CD4-positive, alpha-beta T cell treated with Interferon gamma for 1 hour (primary cell): ENCODE measurements around the gene SLC44A1.

Experiments used
- DNase-seq: peaks from one replicate; pipeline ENCODE4 v3.0.0-alpha.2; 2020

The SLC44A1 gene

DNA sequence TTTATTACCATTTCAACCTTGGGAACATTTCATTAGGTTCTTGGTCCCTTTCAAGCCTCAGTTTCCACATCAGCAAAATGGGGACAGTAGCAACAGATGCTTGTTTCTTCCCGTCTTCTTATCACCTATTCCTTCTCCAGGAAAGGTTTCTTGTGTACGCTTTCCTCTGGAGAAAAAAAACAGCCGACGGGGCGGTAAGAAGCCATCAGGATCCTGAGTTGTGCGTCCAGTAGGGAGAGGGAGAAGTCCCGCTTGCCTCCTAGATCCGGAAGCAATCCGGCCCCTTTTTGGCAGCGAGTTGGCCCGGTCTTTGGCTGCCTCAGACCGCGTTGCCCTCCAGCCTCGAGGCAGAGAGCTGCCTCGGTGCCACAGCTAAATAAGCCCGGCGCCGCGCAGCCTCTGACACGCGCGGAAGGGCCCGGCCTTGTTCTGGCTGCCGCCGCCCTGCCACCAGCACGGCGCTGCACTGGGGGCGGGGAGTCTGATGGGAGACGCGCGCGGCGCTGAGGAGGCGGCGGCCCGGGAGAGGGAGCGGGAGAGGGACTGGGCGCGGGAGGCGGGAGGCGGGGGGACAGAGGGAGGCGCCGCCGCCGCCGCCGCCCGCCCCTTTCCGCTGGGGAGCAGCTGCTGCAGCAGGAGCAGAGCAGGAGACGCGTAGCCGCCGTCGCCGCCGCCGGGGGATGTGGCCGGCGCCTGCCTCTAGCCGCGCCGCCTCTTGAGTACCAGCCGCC lies at the start of gene SLC44A1:
SLC44A1 (plus strand) TSS at position 649 of the 731 bp plus-strand sequence. CDS start 218 bp downstream, outside the sequence.
- peak; percentile 92 for DNase-seq

DNA sequence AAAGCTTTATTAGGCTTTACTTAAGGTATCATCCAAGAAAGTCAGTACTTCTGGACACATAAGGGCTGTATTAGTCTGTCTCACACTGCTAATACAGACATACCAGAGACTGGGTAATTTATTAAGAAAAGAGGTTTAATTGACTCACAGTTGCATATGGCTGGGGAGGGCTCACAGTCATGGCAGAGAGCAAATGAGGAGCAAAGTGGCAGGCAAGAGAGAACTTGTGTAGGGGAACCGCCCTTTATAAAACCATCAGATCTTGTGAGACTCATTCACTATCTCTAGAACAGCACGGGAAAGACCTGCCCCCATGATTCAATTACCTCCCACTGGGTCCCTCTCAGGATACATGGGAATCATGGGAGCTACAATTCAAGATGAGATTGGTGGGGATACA lies 49.2 kb upstream of the SLC44A1 start:
- no peak for DNase-seq

- no peak for DNase-seq
These were observed 46.4 kb upstream of the SLC44A1 start for GRCh38 chr9:105198023-105198422.

GRCh38 chr9:105198865-105199264 lies 45.6 kb upstream of the SLC44A1 start:
- no peak for DNase-seq

DNA sequence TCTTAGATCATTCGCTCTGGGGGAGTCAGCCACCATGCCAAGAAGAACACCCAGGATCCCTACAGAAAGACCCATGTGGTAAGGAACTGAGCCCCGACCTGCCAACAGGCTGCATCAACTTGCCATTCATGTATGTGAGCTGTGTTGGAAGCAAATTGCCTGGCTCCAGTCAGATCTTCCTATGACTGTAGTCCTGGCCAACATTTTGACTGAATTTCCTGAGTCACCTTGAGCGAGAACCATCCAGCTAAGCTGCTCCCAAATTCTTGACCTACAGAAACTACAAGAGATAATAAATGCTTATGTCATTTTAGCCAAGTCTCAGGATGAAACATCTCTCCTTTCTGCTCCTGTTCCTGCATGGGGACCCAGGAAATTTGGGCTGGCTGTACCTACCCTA lies 40.0 kb upstream of the SLC44A1 start:
- DNase-seq: no peak

DNA sequence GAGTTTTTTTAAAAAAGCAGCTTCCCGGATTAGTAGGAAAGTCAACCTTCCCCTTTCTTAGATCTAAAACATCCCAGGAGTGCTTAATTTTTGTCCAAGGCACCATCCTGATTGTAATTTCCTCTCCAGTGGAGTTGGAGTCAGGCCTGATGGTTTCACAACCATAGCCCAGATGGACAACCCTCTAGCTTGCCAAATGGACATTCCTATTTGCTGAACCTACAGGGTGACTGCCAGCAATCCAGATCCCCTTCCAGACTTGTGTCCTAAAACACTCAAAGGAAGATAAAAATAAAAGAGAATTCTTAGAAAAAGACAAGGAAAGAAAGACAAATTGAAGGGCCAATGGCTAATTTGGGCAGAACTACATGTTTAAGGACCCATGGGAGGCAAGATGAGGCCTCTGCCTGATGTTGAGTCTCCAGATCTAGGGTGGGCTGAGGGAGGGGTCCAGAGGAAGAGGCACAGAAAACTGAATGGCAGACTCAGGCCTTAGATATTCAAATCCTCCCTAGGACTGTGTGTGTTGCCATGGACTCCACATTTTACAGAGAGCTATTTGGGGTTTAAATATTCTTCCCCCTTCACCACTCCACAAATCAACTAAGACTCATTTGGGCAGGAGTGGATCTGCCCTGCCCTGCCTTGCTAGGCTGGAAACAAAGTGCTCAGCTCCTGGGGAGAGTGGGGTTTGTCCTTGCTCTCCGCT lies 38.5 kb upstream of the SLC44A1 start:
- no peak for DNase-seq

GRCh38 chr9:105206496-105206820 lies 38.0 kb upstream of the SLC44A1 start:
- DNase-seq: no peak

- DNase-seq: no peak
These were observed 37.4 kb upstream of the SLC44A1 start for GRCh38 chr9:105206821-105207699.

DNA sequence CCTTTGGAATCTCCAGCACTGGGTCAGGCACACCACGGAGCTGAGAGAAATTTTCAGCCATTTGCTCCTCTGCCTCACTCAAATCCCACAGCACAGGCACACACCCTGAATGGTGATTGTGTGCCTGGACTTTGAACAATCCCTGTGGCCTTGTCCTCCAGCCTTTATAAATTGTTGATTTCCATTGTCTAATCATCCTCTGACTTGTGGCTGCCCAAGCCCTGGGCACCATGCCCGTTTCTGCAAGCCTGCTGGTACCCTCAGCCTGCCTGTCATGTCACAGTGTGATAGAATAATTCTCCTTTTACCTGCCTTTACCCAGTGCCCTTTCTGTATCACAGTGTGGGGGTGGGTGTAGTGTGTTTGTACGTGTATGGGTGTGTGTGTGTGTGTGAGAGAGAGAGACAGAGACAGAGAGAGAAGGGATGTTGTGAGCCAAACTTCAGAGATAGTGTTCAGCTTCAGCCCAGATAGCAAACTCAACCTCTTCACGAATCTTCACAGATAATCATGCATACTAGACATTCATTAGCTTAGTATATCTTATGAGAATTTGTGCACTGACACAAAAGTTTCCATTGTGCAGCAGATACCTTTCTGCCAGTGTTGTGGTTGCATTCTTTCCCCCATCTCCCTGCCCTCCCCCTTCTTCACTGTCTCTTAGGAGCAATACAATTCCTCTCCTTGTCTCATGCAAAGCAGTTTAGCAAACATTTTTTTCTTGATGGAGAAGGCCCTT lies 27.8 kb upstream of the SLC44A1 start:
- DNase-seq: no peak

DNA sequence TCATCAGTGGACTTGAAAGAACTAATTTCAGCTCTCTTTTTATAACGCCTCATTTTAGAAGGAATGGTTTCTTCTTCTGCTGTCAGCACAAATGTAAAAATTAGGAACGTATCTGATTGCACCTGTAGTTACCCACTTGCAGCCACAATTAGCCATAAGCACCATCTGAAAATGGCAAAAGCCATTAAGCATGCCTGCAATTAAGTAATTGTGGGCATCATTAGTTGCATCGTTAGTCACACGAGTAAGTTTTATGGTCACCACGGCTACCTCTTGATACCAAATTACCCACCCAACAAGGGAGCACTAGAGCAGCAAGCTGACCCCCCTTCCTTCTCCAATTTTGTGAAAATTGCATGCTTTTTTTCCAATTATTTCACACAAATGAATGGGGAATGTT lies 25.8 kb upstream of the SLC44A1 start:
- DNase-seq: no peak

DNA sequence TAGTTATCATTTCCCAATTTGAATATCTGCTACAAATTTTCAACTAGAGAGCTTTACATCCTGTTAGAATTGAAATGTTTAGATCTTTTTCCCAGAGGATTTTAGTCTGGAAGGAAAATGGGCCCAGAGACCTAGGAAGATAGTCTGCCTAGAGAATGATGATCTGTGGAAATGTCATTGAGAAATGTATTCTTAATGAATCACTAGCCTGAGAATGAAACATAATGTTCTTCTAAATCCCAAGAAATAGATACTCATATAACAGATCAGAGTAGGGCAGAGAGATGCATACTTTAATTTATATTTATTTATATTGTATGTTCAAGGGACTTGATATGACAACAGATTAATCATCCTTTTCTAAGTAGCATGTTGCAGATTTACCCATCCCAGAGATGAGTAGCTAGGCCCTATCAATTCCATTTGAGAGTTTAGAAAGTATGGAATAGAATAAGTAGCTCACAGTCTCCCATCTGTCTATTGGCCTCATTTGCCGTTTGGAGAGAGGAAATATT lies 25.1 kb upstream of the SLC44A1 start:
- no peak for DNase-seq

DNA sequence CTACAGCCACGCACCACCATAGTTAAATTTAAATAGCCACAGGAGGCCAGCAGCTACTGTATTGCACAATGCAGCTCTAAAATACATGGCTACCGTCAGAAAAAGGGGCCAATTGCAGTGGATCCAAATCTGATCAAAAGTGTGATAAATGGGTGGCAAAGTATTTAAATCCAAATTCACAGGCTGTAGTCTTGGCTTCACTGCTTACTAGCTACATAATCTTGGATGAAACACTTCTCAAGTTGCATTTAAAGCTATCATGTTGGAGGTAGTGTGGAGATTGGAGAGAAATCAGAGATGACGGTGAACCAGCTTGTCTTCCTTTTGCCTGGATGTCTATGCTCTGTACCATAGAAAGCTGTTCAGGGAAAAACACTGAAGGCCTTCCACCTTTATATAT lies 24.0 kb upstream of the SLC44A1 start:
- no peak for DNase-seq

GRCh38 chr9:105223544-105224140 lies 20.8 kb upstream of the SLC44A1 start:
- DNase-seq: no peak

DNA sequence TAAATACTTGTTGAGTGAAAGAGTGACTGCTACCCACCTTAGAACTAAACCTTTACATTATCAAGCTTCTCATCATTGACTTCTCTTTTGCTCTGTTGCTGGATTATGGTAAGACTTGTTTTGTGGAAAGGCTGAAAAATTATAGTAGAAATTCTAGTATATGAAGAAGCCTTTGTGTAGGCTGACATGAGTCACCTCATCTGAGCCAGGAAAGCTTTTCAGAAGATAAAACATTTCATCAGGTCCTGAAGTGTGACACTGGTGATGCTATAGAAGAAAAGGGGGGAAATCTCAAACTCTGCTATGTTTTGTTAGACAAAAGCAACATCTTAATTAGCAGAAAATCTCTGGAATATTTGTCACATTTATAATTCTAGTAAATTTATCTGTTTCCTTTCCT lies 18.4 kb upstream of the SLC44A1 start:
- no peak for DNase-seq

DNA sequence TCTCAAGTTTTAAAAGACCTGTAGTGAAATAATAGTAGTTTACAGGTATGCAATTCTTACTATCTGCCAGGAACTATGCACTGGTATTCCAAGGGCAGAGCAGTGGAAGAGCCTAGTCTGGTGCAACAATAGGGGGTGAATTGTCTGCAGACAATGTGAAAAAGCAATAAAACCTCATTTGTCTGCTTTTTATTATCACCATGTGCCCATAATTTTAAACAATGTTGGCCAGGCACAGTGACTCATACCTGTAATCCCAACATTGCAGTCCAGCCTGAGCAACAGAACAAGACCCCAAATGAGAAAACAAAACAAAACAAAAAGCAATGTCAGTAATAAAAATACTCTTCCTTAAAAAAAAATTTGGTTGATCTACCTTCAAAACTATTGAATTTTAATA lies 12.2 kb upstream of the SLC44A1 start:
- DNase-seq: no peak

DNA sequence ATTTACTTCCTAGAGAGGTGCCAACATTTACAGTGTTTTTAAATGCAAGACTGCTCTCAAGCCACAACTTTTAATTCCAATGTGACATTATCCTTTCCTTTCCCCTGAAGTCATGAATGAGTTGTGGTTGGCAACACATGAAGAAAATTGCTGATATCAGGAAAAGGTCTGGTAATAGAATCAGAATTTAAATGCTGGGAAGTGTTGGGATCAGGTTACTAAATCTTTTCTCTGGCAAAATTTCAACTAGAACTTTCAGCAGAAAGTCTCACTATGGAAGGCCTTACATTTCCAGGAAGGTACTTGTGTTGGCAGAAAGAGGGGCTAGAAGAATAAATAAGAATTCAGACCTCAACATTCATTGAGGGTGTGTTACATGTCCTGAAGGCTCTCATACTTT lies 10.6 kb upstream of the SLC44A1 start:
- no peak for DNase-seq

- no peak for DNase-seq
These were observed 8.2 kb upstream of the SLC44A1 start for GRCh38 chr9:105236261-105236660.

DNA sequence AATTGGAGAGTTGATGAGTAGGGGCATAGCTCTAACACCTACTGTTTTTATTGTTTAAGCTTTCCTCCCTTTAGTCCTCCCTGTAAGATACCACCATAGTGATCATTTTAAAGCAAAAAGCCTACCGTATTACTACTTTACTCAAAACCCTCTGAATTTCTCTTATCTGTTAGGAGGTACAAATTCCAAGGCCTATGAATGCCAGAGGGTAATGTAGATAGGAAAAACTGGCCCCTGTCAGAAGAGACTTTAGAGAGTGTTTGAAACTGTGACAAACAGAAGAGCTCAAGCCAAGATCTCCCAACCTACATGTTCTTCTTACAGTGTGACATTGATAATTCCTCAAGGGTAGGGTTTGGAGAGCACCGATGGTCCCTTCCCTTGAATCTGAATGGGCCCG lies 7.2 kb upstream of the SLC44A1 start:
- no peak for DNase-seq

DNA sequence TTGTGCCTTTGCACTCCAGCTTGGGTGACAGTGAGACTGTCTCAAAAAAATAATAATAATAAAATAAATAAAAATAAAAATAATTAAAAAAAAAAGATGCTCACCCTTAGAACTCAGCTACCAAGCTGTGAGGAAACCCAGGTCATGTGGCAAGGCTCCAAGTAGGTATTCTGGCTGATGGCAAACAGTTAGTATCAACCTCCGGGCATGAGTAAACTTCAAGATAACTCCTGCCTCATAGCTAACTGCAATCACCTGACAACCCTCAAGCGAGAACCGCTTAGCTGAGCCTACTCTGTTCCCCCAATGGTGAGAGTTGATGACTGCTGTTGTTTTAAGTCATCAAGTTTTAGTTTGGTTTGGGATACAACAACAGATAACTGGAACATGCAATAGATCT lies 6.1 kb upstream of the SLC44A1 start:
- DNase-seq: no peak

GRCh38 chr9:105241356-105242043 lies 3.0 kb upstream of the SLC44A1 start:
- DNase-seq: no peak

DNA sequence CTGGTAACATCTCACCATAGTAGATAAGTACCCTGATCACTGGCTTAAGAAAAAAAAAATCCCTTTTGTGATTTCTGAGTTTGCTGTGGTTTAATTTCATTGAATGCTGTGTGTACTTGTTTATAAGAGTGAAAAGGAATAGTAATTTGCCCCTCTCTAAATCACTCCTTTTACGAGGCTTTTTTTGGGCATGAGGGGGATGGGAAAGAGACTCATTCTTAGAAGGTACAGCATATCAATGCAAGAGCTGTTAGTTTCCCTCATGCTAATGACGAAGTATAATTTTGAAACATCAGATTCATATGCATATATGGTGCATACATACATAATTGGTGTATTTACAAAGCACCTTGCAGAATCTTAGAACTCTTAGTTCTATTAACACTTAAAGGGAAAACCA lies 2.4 kb upstream of the SLC44A1 start:
- DNase-seq: no peak

DNA sequence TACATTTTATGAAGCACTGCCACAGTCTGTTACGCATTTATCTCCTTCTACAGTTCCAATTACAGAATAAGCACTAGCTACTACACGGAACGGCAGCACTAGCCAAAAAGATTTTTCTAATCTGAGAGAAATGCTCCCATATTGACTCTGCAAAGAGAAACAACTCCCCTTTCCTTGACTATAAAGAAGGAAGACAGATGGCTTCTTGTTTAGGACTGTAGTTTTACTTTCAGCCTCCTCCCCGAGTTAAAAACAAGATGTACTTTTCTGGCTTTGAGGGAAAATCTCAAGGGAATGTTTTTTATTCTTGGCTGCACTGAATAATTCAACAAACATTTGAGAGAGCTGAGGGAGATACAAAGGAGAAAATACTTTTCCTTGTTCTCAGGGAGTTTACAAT lies 1.9 kb upstream of the SLC44A1 start:
- no peak for DNase-seq
